ENCODE data around the gene PPIA.
"Not testable (repeated sequence)": the region's sequence is repeated elsewhere in the genome, so short reads cannot be mapped to it uniquely, and the experiment has no call there.

Gene PPIA

GRCh38 chr7:44787762-44788161, 8.7 kb upstream of the PPIA start:
- ATAC-seq = no peak
- no peak for DNase-seq

DNA sequence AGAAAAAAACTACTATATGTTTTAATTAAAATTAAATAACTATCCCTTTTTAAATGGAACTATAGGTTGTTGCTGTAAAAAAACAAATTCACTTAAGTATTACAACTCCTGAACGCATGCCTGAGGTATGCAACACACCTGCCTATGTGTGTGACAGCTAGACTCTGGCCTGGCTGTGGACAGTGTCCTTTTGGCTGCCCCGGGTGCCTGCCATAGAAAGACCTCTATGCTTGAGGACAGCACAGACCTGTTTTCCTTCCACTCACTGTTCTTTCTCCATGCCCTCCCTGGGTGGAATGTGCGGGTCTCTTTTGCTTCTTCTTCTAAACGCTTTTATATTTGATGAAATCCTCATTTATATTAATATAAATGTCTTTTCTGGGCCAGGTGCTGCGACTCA, 6.5 kb upstream of the PPIA start:
- no peak for ATAC-seq
- no peak for DNase-seq

DNA sequence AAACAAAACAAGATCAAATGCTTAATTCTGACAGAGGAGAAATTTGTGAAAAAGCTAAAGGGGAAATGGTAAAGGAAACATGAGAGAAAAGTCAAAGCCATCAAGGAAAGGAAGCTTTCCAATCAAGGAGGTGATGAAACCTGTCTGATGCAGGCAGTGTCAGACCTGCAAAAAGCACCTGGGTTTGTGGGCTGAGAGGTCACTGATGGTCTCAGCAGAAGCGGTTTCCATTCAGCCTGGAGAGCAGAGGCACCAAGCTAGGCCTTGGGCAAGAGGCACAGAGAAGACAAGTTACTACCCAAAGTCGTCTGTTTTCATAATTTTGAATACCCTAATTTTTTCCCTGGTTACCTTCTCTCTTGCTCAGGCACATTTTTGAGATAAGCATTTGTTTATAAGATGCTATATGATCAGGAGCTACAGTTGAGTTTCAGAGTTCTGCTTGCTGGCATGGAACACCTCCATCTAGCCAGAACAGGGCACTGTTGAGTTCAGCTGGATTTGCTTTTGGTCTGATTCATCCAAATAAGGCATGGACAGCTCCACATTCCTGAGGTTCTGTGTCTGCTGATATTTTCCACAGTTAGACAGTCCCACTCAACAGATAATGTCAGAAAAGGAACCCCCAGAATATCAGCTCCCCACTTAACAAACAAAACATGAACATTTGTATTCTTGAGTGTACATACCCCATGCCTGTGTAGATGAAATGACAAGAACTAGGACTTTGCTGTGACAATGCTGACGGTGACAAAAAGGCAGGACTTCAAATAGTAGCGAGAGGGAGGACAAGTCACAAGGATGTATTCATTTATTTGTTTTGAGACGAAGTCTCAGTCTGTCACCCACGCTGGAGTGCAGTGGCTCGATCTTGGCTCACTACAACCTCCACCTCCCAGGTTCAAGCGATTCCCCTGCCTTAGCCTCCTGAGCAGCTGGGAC, 4.9 kb upstream of the PPIA start:
- no peak for ATAC-seq
- DNase-seq = no peak

- ATAC-seq (no peak), DNase-seq (no peak)
These were observed 2.6 kb upstream of the PPIA start for GRCh38 chr7:44793919-44794318.

DNA sequence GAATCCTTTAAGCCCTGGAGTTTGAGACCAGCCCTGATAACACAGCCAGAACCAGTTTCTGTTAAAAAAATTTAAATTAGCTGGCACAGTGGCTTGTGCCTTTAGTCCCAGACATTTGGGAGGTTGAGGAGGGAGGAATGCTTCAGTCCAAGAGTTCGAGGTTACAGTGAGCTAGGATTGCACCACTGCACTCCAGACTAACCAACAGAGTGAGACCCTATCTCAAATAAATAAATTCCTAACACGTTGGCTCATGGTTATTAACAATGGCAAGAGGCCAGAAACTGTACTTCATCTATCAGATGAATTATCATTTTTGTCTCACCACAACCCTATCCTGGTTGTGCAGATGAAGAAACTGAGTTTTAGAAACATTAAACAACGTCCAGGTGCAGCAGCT, 2.1 kb upstream of the PPIA start:
- ATAC-seq (no peak), DNase-seq (no peak)

DNA sequence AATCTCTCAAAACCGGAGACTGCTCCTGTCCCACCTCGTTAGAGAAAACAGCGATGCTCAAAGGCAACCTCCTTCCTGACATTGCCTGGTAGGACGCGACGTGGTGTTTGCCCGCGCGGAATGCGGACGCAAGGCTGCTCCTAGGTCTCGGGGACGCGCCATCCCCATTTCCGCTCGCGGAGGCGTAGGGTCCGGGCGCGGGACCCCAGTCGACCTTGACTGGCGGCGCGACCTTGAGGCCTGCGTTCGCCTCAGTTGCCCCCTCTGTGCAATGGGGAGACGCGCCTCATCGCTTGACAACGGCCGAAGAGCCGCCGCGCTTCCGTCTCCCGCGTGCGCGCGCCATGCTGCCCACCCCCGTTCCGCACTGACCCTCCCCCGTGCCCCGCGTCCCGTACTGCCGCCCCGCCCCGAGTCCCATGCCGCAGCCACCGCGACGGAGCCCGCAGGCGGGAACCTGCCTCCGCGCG, 412 bp upstream of the PPIA start:
- DNase-seq (no peak), ATAC-seq (peak; percentile 47)

DNA sequence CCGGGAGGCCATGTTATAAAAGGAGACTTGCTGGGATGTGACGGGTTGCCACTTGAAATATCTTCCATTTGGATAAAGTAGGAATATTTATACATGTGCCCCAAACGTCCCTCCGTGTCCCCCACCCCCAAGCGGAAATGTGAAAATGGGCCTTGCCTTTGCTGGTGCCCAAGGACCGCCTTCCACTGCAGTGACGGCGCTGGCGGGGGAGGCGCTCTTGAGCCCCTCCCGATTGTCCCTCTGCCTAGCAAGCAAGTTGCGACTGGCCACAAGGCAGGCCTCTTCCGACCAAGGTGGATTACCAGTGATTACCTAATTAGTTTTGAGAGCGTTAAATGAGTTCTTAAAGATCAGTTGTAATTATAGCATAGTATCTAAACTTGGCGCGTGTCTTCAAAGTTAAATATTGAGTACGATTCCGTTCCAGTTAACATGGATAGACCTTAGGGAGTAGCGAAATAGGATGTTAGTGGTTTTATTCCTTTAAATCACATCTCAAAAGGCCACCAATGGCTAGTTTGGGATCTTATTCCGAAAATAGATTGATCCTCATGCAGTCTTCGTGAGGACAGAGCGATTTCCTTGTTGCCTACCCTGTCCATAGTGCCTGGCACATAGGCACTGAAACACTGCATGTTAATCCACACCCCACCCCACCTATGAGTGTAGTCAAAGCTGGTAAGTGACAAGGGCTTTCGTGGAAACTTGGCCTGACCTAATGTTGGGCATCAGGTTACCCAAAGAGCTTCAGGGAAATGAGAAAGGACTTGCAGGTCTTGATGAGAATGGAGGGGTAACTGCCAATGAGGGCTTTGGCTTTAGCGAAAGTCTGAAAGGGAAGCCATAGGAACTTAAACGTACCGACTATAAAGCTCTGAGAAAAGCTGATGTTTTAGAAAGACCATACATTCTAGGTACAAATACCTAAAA, 1.1 kb downstream of the PPIA start:
- DNase-seq (peak; percentile 86), ATAC-seq (peak; percentile 60)

DNA sequence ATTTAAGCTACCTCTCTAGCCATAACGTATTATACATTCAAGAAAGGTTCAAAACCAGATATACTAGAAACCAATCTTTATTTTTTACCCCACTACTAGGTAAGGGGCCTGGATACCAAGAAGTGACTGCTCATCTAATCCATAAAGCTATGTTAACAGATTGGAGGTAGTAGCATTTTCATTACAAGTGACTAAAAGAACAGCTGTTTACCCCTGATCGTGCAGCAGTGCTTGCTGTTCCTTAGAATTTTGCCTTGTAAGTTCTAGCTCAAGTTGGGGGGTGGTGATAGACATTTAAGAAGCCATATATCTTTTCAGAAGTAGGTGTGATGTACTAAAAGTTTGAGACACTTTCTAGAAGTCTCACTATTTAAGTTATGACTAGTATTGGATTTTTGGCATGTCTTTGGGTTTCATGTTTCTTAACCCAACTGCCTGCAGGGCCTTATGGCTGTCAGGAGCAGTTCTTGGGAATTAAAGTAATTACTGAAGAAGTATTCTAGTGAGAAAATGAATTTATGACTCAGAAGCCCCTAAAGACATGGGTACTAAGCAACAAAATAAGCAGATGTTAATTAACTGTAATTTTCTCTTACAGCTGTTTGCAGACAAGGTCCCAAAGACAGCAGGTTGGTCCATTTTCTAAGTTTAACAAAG, 2.3 kb downstream of the PPIA start:
- no peak for ATAC-seq
- DNase-seq = no peak

DNA sequence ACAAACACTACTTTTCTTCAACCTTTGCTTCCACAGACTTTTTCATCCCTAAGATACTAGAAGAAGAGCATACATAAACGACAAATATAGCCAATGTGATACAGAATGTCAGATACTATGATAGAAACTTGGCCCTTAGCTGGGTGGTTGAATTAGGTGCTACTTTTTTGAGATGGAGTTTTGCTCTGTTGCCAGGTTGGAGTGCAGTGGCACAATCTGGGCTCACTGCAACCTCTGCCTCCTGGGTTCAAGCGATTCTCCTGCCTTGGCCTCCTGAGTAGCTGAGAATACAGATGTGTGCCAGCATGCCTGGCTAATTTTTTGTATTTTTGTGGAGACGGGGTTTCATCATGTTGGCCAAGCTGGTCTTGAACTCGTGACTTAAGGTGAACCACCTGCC, 3.5 kb downstream of the PPIA start:
- DNase-seq (no peak), ATAC-seq (no peak)

DNA sequence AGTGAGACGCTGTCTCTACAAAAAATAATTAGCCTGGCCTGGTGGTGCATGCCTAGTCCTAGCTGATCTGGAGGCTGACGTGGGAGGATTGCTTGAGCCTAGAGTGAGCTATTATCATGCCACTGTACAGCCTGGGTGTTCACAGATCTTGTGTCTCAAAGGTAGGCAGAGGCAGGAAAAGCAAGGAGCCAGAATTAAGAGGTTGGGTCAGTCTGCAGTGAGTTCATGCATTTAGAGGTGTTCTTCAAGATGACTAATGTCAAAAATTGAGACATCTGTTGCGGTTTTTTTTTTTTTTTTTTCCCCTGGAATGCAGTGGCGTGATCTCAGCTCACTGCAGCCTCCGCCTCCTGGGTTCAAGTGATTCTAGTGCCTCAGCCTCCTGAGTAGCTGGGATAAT, 5.4 kb downstream of the PPIA start:
- no peak for ATAC-seq
- no peak for DNase-seq

- ATAC-seq (no peak), DNase-seq (no peak)
These were observed 6.0 kb downstream of the PPIA start for GRCh38 chr7:44802418-44803025.

DNA sequence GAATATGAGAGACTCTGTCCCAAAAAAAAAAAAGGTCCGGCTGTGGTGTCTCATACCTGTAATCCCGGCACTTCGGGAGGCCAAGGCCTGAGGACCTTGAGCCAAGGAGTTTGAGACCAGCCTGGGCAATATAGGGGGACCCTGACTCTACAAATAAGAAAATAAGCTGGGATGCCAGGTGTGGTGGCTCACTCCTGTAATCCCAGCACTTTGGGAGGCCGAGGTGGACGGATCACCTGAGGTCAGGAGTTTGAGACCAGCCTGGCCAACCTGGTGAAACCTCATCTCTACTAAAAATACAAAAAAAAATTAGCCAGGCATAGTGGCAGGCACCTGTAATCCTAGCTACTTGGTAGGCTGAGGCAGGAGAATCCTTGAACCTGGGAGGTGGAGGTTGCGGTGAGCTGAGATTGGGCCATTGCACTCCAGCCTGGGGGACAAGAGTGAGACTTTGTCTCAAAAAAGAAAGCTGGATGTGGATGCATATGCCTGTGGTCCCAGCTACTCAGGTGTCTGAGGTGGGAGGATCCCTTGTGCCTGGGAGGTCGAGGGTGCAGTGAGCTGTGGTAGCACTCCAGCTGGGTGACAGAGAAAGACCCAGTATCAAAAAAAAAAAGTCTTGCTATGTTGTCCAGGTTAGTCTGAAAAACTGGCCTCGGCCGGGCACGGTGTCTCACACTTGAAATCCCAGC, 7.5 kb downstream of the PPIA start:
- ATAC-seq = peak; percentile 33
- DNase-seq = not testable (repeated sequence)

- no peak for ATAC-seq
- no peak for DNase-seq
These were observed 9.5 kb downstream of the PPIA start for GRCh38 chr7:44805950-44806349.

- ATAC-seq = no peak
These were observed 12.5 kb downstream of the PPIA start for GRCh38 chr7:44808914-44809393.

GRCh38 chr7:44811093-44811492, 14.6 kb downstream of the PPIA start:
- DNase-seq (no peak), ATAC-seq (no peak)

More at GRCh38 chr7:44808914-44809393, 12.5 kb downstream of the PPIA start:
- no peak for DNase-seq

GRCh38 chr7:44811571-44811970, 15.1 kb downstream of the PPIA start:
- DNase-seq (no peak), ATAC-seq (no peak)

DNA sequence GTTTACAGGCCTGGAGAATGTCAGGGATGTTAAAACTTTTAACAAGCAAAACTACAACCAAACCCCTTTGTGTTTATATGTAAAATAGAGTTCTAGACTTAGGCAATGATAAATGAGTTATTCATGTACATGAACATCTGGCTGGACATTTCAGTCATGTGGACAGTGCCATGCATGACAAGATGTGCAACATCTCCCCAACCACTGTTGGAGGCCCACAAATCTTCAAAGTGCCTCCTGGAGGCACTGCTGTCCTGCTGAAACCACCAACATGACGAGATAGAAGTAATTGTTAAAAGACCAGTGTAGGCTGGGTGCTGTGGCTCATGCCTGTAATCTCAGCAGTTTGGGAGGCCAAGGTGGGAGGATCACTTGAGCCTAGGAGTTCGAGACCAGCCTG, 18.4 kb downstream of the PPIA start:
- ATAC-seq = no peak
- DNase-seq = no peak

GRCh38 chr7:44819292-44819691, 22.8 kb downstream of the PPIA start:
- DNase-seq (no peak), ATAC-seq (no peak)

GRCh38 chr7:44823255-44823781, 26.8 kb downstream of the PPIA start:
- ATAC-seq (no peak), DNase-seq (no peak)

GRCh38 chr7:44824894-44825526, 28.5 kb downstream of the PPIA start:
- ATAC-seq (peak; percentile 79), DNase-seq (no peak)
